ENCODE results near the gene EPHB1.

DNA sequence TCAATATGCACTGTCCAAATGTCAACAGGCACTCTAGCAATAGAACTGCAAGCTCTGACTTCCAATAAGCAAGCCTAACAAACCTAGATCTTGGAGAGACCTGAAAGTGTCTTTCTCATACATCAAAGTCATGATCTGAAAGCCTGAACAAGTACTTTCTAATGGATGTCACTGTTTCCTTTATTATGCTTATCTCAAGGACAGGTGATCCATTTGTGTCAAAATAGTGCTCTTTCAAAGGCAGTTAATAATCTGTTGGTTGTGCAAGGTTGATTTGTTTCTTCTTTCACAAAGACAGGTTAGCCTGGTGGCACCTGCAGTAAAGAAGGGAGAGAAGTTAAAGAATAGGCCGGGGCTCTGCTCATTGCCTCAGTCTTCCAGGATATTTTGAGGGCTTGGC is 146.8 kb downstream of the EPHB1 start:
- TF ChIP-seq, protein P1, sequence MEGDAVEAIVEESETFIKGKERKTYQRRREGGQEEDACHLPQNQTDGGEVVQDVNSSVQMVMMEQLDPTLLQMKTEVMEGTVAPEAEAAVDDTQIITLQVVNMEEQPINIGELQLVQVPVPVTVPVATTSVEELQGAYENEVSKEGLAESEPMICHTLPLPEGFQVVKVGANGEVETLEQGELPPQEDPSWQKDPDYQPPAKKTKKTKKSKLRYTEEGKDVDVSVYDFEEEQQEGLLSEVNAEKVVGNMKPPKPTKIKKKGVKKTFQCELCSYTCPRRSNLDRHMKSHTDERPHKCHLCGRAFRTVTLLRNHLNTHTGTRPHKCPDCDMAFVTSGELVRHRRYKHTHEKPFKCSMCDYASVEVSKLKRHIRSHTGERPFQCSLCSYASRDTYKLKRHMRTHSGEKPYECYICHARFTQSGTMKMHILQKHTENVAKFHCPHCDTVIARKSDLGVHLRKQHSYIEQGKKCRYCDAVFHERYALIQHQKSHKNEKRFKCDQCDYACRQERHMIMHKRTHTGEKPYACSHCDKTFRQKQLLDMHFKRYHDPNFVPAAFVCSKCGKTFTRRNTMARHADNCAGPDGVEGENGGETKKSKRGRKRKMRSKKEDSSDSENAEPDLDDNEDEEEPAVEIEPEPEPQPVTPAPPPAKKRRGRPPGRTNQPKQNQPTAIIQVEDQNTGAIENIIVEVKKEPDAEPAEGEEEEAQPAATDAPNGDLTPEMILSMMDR (IDR thresholded peaks at IDR 0.05; ENCODE audit: low read depth, low read length, missing input control), result no peak
- TF ChIP-seq EGR1 (IDR thresholded peaks at IDR 0.05; ENCODE audit: low read depth in 2 of 2) (no peak), GABPA (IDR thresholded peaks at IDR 0.05 in 1 of 2, conservative IDR thresholded peaks at IDR 0.05 in 1 of 2) (no peak), JUND (IDR thresholded peaks at IDR 0.05) (no peak), SP1 (IDR thresholded peaks at IDR 0.05) (no peak), RAD21 (IDR thresholded peaks at IDR 0.05) (no peak), YY1 (IDR thresholded peaks at IDR 0.05) (no peak), FOXA1 (IDR thresholded peaks at IDR 0.05) (no peak), TAF1 (conservative IDR thresholded peaks at IDR 0.05) (no peak), HNF4A (conservative IDR thresholded peaks at IDR 0.05) (no peak)
- TF ChIP-seq, protein P2, sequence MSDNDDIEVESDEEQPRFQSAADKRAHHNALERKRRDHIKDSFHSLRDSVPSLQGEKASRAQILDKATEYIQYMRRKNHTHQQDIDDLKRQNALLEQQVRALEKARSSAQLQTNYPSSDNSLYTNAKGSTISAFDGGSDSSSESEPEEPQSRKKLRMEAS (IDR thresholded peaks at IDR 0.05), result no peak
- TF ChIP-seq, protein P3, sequence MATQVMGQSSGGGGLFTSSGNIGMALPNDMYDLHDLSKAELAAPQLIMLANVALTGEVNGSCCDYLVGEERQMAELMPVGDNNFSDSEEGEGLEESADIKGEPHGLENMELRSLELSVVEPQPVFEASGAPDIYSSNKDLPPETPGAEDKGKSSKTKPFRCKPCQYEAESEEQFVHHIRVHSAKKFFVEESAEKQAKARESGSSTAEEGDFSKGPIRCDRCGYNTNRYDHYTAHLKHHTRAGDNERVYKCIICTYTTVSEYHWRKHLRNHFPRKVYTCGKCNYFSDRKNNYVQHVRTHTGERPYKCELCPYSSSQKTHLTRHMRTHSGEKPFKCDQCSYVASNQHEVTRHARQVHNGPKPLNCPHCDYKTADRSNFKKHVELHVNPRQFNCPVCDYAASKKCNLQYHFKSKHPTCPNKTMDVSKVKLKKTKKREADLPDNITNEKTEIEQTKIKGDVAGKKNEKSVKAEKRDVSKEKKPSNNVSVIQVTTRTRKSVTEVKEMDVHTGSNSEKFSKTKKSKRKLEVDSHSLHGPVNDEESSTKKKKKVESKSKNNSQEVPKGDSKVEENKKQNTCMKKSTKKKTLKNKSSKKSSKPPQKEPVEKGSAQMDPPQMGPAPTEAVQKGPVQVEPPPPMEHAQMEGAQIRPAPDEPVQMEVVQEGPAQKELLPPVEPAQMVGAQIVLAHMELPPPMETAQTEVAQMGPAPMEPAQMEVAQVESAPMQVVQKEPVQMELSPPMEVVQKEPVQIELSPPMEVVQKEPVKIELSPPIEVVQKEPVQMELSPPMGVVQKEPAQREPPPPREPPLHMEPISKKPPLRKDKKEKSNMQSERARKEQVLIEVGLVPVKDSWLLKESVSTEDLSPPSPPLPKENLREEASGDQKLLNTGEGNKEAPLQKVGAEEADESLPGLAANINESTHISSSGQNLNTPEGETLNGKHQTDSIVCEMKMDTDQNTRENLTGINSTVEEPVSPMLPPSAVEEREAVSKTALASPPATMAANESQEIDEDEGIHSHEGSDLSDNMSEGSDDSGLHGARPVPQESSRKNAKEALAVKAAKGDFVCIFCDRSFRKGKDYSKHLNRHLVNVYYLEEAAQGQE (IDR thresholded peaks at IDR 0.05), result no peak
